Right lobe of liver (tissue), 4 donors: Measurements from ENCODE around the gene ARHGAP15.

ENCODE experiments used
- CTCF ChIP-seq, 4 donors: fragments of 200-600 bp in 3 of 4; fragments of 450-650 bp in 1 of 4; IDR thresholded peaks; one replicate each; pipeline versions ENCODE4 v1.5.1 to v1.8.0; 2016 to 2022; ENCODE audit warnings: antibody characterized with exemption in 4 of 4, mild to moderate bottlenecking in 2 of 4
- POLR2A ChIP-seq: fragments of 450-650 bp; IDR thresholded peaks from one replicate; pipeline ENCODE4 v1.6.1; 2017; ENCODE audit warnings: antibody characterized with exemption, mild to moderate bottlenecking
- donor health status: DM: no; HTN: no; CAD: no.
- donor health status: DM: no; HTN: no; CAD: no.
- donor health status: DM: no; HTN: yes; CAD: no.

- TF ChIP-seq CTCF (IDR thresholded peaks at IDR 0.05) (no peak), POLR2A (no peak)
These were observed 304.6 kb downstream of the ARHGAP15 start for GRCh38 chr2:143433840-143434239.
